GM18499 (cell line): ENCODE data around the gene RAB30.
"Not testable (repeated sequence)": the region's sequence is repeated elsewhere in the genome, so short reads cannot be mapped to it uniquely, and the experiment has no call there.

Experiments
- ATAC-seq: cut with Tn5 transposase; IDR thresholded peaks from one replicate; pipeline ENCODE4 v1.9.1; 2021; ENCODE audit warnings: moderate number of reproducible peaks; ENCODE audit not compliant: insufficient read depth, unreplicated experiment

Gene RAB30

DNA sequence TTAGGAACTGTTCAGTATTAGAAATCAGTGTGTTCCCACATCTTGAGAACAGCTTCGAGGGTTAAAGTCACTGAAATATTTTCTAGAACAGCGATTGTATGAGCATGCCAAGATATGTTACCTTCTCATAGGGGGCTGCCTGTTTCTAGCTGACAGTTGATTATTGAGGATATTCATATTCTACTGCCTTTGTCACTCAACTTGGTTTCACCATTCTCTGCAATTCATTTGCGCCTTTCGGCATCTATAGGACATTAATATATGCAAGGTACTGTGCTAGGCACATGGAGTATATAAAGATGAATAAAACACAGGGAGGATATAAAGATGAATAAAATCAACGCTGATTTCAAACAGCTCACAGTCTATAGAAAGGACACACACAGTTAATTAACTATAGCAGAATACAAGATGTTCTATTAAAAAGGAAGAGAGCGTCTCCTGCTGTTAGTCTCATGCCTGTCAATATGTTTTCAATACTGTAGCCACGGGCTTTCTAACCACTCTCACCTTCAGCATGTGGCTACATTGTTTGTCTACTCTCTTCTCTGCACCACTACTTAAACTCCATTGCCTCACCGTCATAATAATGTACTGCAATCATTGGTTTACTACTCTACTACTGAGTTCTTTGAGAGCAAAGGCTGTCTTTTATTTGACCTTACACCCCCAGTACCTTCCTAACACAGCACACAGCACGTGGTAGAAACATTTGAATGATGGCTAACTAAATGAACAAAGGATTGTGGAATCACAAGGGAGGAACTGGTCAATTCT lies 81.9 kb downstream of the RAB30 start:
- no peak for ATAC-seq

DNA sequence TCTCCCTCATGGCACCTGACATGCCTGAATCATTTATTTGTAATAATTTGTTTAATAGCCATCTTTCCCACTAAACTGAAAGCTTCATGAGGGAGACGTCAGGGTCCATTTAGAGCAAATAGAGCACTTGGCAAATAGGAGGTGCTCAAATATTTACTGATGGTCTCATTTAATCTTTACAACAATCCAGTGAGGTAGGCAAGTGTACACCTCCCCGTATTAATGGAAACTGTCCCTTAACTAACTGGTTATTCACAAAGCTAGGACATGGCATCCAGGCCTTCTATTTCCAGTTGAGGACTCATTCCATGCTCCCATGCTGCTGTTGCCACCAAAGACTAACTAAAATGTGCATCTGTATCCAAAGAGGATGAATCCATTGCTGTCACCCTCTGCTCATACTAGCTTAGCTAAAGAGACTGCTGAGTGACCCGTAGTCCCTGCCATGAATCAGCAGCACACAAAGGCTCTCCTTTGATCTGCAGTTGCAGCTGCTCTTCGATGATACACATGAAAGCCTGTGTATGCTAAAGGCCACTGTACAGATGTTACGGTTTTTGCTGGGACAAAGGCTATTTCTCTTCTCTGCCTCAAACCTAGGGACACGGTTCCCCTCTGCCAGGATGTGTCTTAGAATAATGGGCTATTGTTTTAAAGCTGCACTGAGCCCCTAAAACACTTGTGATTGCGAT lies 82.6 kb downstream of the RAB30 start:
- no peak for ATAC-seq

DNA sequence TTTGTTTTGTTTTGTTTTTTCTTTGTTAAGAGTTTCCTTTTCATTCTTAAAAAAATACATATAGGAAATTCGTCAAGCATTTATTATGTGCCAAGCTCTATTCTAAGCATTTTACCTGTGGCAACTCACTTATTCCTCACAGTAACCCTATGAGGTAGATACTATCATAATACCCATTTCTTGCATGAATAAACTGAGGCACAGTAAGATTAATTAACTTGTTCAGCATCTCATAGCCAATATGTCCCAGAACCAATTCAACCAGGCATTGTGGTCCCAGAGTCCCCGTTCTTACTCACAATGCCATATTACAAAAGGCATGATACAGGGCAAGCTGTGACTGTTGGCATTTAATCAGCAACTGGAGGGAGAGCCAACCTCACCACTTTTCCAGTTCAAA lies 83.7 kb downstream of the RAB30 start:
- ATAC-seq: no peak

DNA sequence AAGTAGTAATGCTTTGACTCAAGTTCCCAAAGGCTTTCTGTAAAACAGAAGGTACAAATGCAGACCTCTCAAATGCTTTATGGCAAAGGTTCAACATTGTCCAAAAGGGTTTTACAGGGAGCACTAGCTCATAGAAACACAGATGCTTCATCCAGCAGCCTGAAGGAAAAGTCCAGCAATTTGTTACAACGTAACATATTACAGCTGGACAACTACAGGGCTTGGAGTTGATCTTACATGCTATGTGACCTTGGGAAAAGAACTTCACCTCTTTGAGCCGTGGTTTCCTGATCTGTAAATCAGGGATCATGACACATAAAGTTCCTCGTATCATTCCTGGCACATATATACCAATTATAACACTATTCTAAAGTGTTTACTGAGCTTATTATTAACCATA lies 85.3 kb downstream of the RAB30 start:
- ATAC-seq: no peak

DNA sequence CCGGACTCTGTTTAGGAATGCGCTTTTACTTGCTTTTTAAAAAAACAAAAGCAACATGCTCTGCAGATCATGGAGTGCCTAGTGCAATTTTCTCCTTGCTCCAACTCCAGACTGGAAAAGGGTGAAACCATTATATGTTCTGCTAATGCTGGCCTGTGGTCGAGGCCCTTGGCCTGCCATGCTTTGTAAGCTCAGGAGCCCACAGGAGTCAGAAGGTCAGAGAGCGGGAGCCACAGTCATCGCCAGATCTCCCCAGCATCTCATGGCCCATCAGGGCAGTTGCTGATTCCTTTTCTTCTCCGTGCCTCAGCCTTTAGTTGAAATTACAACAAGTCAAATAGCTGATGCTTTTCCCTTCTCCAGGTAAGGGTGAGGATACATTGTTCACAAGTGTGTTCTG lies 89.8 kb downstream of the RAB30 start:
- ATAC-seq: no peak

DNA sequence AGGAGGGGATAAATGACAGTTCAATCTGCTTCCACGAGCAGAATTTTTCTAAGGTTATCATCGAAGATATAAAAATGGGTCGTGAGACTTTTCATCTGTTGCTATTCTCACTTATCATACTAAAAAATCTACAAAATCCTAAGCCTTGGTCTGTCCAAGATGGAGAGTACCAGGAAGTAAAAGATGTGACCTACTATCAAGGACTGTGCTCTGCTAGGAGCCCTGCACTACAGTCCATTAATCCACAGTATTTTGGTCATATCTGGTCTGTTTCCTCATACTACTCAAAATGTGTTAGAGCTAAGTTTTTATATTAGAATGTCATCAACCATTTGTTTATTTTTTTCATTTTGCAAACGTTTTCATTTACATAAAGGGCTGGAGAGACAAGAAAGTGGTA lies 90.8 kb downstream of the RAB30 start:
- ATAC-seq: no peak

DNA sequence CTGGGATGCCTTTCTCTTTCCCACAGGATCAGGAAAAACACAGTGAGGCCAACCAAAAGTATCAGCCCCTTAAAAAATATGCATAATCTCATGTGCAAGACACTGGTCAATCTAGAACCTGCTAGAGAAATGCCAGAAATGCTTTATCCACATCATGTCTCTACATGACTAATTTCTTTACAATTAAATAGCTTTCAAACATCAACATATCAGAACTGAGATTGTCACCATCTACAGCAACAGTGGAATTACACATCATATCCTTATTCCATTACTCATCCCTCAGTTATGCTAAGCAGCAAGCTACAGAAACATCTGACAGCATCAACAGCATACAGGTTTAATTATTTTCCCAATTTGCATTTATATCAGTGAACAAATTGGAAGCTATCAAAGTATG lies 91.4 kb downstream of the RAB30 start:
- ATAC-seq: no peak

DNA sequence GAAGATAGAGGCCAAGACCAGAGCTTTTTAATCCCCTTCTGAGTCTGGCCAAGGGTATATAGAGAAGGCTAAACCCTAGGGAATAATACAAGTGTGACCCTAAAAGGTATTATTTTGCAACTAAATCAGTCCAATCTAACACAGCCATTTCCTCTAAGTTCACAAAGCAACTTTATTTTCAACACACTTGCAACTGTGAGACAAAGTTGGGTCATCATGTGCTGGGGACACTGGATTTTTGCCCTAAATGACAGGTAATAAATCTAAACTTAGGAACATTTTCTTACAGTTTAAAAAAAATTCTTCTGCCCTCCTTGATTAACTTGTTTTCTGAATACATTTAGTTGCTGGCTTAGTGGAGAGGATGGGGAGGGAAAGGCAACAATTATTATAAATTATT lies 91.9 kb downstream of the RAB30 start:
- ATAC-seq: no peak

DNA sequence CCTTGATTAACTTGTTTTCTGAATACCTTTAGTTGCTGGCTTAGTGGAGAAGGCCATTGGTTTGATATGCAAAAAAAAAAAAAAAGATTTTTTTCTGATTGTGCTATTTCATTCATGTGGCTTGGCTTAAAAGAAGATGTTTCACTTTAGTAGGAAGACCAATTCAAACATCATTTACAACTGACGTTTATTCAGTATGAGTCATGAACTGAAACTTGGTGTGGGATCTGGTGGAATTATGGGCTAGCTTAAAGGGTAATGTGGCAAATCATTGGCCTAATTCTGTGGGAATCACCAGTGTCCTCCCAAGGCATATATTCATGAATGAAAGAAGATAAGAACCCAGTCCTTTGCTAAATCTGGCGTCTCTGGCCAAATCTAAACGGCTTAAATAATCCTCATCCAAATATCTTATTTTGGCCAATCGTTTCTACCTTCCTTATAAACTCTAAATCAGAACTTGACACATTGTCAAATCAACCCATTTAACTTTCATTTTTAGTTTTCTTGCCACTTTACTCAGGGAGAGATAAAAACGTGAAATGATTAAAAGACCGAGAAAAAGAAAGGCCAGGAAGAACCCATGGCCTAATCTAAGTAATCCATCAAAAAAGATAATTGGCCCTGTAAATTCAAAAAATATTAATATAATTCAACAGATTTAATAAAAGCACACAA lies 93.1 kb downstream of the RAB30 start:
- no peak for ATAC-seq

DNA sequence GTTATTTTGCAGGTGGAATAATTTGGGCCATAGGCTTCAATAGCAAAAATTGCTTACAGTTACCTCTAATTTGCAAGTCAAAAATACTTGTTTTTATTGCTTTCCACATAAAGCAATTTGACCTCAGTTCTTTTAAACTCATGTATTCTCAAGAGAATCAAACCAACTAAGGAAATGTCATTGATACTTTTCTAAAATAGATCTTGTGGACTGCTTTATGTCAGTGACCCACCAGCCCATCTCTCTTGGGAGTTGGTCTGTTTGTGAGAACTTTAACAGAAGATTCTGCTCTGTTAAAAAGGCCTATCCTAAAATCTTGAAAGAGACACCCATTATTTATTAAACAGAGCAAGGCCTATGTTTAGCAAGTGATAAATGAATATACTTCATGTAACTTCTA lies 94.9 kb downstream of the RAB30 start:
- no peak for ATAC-seq

DNA sequence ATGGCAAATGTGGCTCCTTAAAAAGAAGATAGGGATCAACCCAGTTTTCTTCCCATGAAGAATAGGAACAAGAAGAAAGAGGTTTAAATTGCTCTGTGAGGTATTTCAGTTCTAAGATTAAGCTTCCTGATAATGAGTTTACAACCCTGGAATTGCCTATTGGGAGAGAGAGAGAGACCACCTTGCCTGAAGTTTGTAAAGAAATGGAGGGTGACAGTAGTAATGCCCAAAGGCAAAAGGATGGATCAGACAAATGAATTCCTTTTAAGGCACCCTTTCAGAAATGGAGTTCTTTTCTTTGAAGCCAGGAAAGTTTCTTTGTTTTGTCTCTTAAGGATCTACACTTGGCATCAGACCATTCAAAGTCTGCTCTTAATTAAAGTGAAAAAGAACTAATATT lies 95.8 kb downstream of the RAB30 start:
- no peak for ATAC-seq

DNA sequence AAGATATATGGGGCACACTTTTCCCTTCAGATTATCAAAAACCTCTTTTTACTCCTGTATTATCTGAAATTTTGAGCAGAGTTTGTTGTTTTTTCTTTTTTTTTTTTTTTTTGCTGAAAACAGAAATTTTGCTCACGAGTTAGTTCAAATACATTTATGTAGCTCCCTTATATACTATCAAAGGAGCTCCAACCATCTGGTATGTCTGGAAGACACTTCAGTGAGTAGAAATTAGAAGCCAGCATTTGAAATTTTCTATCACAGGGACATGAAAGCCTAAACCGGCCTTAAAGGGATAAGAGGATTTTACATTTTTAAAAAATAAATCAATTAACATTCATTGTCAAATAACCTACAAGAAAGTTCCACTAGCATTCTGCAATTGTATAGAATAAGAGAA lies 96.8 kb downstream of the RAB30 start:
- no peak for ATAC-seq

DNA sequence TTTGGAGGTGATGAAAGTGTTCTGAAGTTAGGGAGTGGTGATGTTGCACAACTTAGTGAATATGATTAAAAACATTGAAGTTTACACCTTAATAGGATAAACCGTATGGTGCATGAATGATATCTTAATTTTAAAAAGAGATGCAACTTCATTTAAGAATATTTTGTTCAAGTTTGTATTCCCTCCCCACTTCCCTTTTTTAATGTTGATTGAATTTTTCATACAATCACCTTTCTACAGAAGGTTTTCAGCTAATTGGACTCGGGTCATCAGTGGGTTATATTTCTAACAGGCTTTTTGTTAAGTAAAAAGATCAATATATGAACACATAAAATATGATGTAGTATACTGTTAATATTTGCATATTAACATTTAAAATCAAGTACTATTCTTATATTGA lies 97.6 kb downstream of the RAB30 start:
- no peak for ATAC-seq

DNA sequence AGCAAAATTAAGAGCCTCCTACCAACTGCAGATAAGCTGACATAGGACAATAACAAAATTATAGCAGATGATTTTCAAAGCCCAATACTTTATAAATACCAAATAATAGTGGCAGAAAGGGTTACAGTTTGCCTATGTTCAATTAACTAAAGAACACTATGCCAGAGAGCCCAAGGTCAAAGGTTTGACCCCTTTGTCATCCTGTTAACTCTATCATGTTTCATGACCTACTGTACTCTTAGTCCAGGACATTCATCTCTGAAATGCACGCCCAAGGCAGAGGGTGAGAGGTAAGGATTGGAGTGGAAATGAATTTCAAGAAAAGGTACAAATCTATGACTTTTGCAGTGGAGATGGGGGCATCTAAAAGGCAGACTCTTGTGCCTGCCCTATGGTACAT lies 99.6 kb downstream of the RAB30 start:
- no peak for ATAC-seq

DNA sequence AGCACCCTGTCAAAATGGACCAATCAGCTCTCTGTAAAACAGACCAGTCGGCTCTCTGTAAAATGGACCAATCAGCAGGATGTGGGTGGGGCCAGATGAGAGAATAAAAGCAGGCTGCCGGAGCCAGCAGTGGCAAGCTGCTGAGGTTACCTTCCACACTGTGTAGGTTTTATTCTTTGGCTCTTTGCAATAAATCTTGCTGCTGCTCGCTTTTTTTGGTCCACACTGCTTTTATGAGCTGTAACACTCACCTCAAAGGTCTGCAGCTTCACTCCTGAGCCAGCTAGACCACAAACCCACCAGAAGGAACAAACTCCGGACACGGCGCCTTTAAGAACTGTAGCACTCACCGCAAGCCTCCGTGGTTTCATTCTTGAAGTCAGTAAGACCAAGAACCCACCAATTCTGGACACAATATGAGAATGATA lies 100.2 kb downstream of the RAB30 start:
- not testable (repeated sequence) for ATAC-seq

DNA sequence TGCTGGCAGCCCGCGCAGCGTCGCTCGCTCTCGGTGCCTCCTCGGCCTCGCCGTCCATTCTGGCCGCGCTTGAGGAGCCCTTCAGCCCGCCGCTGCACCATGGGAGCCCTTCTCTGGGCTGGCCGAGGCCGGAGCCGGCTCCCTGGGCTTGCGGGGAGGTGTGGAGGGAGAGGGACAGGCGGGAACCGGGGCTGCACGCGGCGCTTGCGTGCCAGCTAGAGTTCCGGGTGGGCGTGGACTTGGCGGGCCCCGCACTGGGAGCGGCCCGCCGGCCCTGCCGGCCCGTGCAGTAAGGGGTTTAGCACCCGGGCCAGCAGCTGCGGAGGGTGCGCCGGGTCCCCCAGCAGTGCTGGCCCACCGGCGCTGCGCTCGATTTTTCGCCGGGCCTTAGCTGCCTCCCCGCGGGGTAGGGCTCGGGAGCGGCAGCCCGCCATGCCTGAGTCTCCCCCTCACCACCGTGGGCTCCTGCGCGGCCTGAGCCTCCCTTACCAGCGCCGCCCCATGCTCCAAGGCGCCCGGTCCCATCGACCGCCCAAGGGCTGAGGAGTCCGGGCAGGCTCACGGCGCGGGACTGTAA lies 101.1 kb downstream of the RAB30 start:
- not testable (repeated sequence) for ATAC-seq

DNA sequence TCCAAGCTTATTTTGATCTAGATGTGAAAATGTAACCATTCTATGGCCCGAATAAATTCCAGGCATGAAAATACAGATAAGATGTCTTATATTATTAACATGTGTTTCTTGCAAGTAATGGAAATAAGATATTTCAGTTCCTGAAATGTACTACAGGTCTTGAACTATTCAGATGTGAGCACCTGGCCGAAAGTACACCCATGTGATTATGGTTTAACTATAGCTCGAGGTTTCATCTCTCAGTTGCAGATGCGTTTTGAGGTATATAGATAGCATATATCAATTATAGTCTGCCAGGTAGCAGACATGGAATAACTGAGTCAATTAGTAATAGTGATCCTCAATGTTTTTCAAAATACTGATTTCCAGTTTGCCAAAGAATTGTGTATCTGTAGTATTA lies 101.9 kb downstream of the RAB30 start:
- ATAC-seq: peak; percentile 97

DNA sequence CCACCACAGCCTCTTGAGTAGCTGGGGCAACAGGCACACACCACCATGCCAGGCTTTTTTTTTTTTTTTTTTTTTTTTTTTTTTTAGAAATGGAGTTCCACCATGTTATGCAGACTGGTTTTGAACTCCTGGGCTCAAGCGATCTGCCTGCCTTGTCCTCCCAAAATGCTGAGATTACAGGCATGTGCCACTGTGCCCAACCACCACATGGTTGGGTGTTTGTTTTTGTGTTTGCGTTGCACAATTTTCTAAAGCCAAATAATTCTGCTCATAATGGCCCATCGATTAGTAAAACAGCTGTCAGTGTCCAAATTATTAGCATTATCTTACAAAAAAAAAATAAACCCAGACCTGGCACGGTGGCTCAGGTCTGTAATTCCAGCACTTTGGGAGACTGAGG lies 104.3 kb downstream of the RAB30 start:
- no peak for ATAC-seq

DNA sequence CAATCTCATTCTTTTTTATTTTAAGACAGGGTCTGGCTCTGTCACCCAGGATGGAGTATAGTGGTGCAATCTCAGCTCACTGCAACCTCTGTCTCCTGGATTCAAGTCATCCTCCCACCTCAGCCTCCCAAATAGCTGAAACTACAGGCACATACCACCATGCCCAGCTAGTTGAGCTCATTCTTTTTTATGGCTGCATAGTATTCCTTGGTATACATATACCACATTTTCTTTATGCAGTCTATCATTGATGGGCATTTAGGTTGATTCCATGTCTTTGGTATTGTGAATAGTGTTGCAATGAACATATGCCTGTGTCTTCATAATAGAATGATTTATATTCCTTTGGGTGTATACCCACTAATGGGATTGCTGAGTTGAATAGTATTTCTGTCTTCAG lies 109.7 kb downstream of the RAB30 start:
- ATAC-seq: not testable (repeated sequence)

DNA sequence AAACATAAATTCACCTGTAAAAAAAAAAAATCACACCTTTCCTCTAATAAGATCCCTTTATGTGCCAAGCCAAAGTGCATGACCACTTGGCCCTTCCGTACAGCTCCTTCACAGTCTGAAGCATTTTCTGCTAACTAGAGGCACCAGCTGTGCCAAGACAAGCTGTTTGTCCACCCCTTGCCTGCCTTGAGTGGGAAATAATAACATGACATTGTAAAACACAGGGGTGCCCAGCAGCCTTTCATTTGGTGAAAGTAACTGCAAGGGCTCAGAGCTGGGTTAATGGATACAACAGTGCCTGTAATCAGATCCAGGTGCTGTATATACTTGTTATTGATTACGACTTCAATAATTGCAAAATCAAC lies 110.9 kb downstream of the RAB30 start:
- peak; percentile 5 for ATAC-seq
